ENCODE data around the gene PPARA. TPM values are rescaled to one million over a fixed set of nuclear protein-coding genes. Genes with fewer than 3 reads are reported as not detected.

The PPARA gene
- total RNA-seq, 1 experiment from 2014 or later, result 10.7 TPM

- in situ Hi-C loops (cut with HindIII; ENCODE audit: low pct_unique_long_range_greater_than_20kb, low sequenced_read_pairs) (no loop called here), intact Hi-C loops (cut with micrococcal nuclease; ENCODE audit: unreplicated experiment) (no loop called here)
- Histone ChIP-seq H3K4me1 (ENCODE audit: control insufficient read depth, insufficient read depth, low read length) (no peaks in the 10 kb centered on the region), H3K4me3 (ENCODE audit: low read depth in 2 of 2, low read length in 2 of 2) (no peak overlapping the region), H3K27ac (ENCODE audit: low read length) (no peak overlapping the region), H3K9me3 (ENCODE audit: control insufficient read depth, insufficient read depth, low read depth, low read length) (no peaks in the 10 kb centered on the region), H3K36me3 (ENCODE audit: control insufficient read depth, insufficient read depth, low read length) (no peaks in the 10 kb centered on the region), H3K27me3 (ENCODE audit: control insufficient read depth, insufficient read depth, low read length) (no peaks in the 10 kb centered on the region)
- CTCF ChIA-PET, result no interaction called here
- TF ChIP-seq TCF7L2 (IDR thresholded peaks at IDR 0.05; ENCODE audit: low read depth, low read length) (no peak), POLR2AphosphoS5 (IDR thresholded peaks at IDR 0.05; ENCODE audit: low read depth, low read length) (no peak), SIN3A (IDR thresholded peaks at IDR 0.05; ENCODE audit: borderline replicate concordance, insufficient read depth, low read depth, low read length) (no peak), REST (IDR thresholded peaks at IDR 0.05; ENCODE audit: insufficient read depth in 1 of 2, low read depth in 2 of 2, low read length in 1 of 2) (no peak), CTCF (IDR thresholded peaks at IDR 0.05) (no peak)
- no peak for ATAC-seq
- BruUV-seq (replicated peaks), result no TSS peak
- POLR2A ChIA-PET, result no interaction called here
- DNase-seq (ENCODE audit: low read depth, low spot score), result no peak
Measured at GRCh38 chr22:46288846-46289243, 138.5 kb downstream of the PPARA start.

DNA sequence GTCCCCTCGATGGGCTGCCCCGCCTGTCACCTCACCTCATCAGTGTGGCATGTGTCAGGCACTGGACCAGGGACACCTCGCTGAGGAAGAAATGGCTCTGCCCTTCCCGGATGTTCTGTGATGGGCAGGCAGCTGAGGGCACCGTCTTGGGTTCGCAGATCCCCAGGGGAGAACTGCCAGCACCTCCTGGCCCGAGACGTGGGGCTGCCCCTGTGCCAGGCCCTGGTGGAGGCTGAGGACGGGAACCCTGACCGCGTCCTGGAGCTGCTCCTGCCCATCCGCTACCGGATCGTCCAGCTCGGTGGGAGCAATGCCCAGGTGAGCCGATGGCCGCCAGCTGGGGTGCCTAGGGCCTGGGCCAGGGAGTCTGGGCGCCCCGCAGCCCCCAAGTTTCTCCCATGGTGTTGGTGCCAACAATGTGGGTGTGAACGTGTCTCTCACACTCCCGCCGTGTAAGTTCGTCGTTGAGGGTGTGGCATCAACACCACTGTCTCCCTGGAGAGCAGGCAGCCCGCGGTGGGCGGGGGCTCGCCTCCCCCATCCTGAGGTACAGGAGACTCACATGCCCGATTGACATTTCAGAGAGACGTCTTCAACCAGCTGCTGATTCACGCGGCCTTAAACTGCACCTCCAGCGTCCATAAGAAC is 139.0 kb downstream of the PPARA start:
- Histone ChIP-seq H3K4me3 (ENCODE audit: low read depth in 2 of 2, low read length in 2 of 2) (no peak overlapping the region), H3K27ac (ENCODE audit: low read length) (no peak overlapping the region), H3K4me1 (ENCODE audit: control insufficient read depth, insufficient read depth, low read length) (no peaks in the 10 kb centered on the region), H3K27me3 (ENCODE audit: control insufficient read depth, insufficient read depth, low read length) (no peaks in the 10 kb centered on the region), H3K36me3 (ENCODE audit: control insufficient read depth, insufficient read depth, low read length) (no peaks in the 10 kb centered on the region), H3K9me3 (ENCODE audit: control insufficient read depth, insufficient read depth, low read depth, low read length) (no peaks in the 10 kb centered on the region)
- no TSS peak for BruUV-seq (replicated peaks)
- ChIA-PET CTCF (no interaction called here), POLR2A (no interaction called here)
- in situ Hi-C loops (cut with HindIII; ENCODE audit: low pct_unique_long_range_greater_than_20kb, low sequenced_read_pairs) (no loop called here), intact Hi-C loops (cut with micrococcal nuclease; ENCODE audit: unreplicated experiment) (no loop called here)
- no peak for DNase-seq (ENCODE audit: low read depth, low spot score)
- no peak for TF ChIP-seq REST (IDR thresholded peaks at IDR 0.05; ENCODE audit: insufficient read depth in 1 of 2, low read depth in 2 of 2, low read length in 1 of 2)
- TF ChIP-seq CTCF (IDR thresholded peaks at IDR 0.05), result no peak
- TF ChIP-seq POLR2AphosphoS5 (IDR thresholded peaks at IDR 0.05; ENCODE audit: low read depth, low read length), result no peak
- no peak for TF ChIP-seq SIN3A (IDR thresholded peaks at IDR 0.05; ENCODE audit: borderline replicate concordance, insufficient read depth, low read depth, low read length)
- TF ChIP-seq TCF7L2 (IDR thresholded peaks at IDR 0.05; ENCODE audit: low read depth, low read length), result no peak
- no peak for ATAC-seq

All from Panc1 (cell line).